ENCODE data around the gene MINK1.

- TF ChIP-seq, protein P1, sequence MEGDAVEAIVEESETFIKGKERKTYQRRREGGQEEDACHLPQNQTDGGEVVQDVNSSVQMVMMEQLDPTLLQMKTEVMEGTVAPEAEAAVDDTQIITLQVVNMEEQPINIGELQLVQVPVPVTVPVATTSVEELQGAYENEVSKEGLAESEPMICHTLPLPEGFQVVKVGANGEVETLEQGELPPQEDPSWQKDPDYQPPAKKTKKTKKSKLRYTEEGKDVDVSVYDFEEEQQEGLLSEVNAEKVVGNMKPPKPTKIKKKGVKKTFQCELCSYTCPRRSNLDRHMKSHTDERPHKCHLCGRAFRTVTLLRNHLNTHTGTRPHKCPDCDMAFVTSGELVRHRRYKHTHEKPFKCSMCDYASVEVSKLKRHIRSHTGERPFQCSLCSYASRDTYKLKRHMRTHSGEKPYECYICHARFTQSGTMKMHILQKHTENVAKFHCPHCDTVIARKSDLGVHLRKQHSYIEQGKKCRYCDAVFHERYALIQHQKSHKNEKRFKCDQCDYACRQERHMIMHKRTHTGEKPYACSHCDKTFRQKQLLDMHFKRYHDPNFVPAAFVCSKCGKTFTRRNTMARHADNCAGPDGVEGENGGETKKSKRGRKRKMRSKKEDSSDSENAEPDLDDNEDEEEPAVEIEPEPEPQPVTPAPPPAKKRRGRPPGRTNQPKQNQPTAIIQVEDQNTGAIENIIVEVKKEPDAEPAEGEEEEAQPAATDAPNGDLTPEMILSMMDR (IDR thresholded peaks at IDR 0.05): no peak
- peak; percentile 91 for TF ChIP-seq POLR2A (IDR thresholded peaks at IDR 0.05)
- TF ChIP-seq POLR2AphosphoS5 (IDR thresholded peaks at IDR 0.05): peak; percentile 92 to 97 (median 93)
- no peak for TF ChIP-seq EP300 (IDR thresholded peaks at IDR 0.05; ENCODE audit: low read depth)
These were observed at the start of gene MINK1 for GRCh38 chr17:4833178-4833940.

Measured in transverse colon (tissue), 4 donors.